CD14-positive monocyte (primary cell): ENCODE results near the gene OXLD1. TPM values are rescaled to one million over a fixed set of nuclear protein-coding genes. Genes with fewer than 3 reads are reported as not detected.

ENCODE experiments used
- DNase-seq, 3 donors: peaks; one replicate each; pipeline ENCODE4 v3.0.0-alpha.2; 2011 to 2022
- H2AFZ ChIP-seq: 2 replicates; pipeline ENCODE4 v1.6.0; 2012; ENCODE audit warnings: mild to moderate bottlenecking, low read depth, low read length, inconsistent platforms; ENCODE audit not compliant: insufficient read depth, poor library complexity, severe bottlenecking
- H3K27ac ChIP-seq, 2 donors: 1 replicate in 1 of 2; 2 replicates in 1 of 2; pipeline ENCODE4 v1.5.1; 2012 to 2013; ENCODE audit warnings: low read length in 2 of 2, control low read depth in 1 of 2, inconsistent platforms in 1 of 2, low read depth in 1 of 2, mild to moderate bottlenecking in 1 of 2
- H3K27me3 ChIP-seq, 2 donors: one replicate each; pipeline versions ENCODE4 v1.6.0 to v1.6.1; 2011 to 2013; ENCODE audit warnings: low read length in 2 of 2; ENCODE audit not compliant: control insufficient read depth in 2 of 2, insufficient read depth in 2 of 2
- H3K36me3 ChIP-seq, 2 donors: replicated peaks in 1 of 2; 1 replicate in 1 of 2; 2 replicates in 1 of 2; pipeline versions ENCODE4 v1.5.1 to v1.6.1; 2012 to 2013; ENCODE audit warnings: low read length in 2 of 2, control low read depth in 1 of 2, inconsistent platforms in 1 of 2, mild to moderate bottlenecking in 1 of 2; ENCODE audit not compliant: insufficient read depth in 2 of 2, control insufficient read depth in 1 of 2
- H3K4me1 ChIP-seq, 2 donors: 1 replicate in 1 of 2; 2 replicates in 1 of 2; pipeline versions ENCODE4 v1.5.1 to v1.6.1; 2012 to 2013; ENCODE audit warnings: low read length in 2 of 2, control low read depth in 1 of 2, inconsistent platforms in 1 of 2, mild to moderate bottlenecking in 1 of 2, moderate library complexity in 1 of 2; ENCODE audit not compliant: insufficient read depth in 2 of 2, control insufficient read depth in 1 of 2
- H3K4me2 ChIP-seq: replicated peaks from 2 replicates; pipeline ENCODE3; 2012; ENCODE audit warnings: low read length, moderate library complexity, mild to moderate bottlenecking; ENCODE audit not compliant: poor library complexity, severe bottlenecking; ENCODE audit errors: extremely low read depth
- H3K4me3 ChIP-seq, 3 experiments: fragments of 200-600 bp in 1 of 3; sonication (generic) in 1 of 3; replicated peaks in 1 of 3; 1 replicate in 2 of 3; 2 replicates in 1 of 3; pipeline ENCODE4 v1.5.1; 2011 to 2013; ENCODE audit warnings: low read length in 3 of 3, mild to moderate bottlenecking in 3 of 3, control low read depth in 2 of 3, low read depth in 2 of 3, inconsistent platforms in 1 of 3, moderate library complexity in 1 of 3
- H3K79me2 ChIP-seq: 2 replicates; pipeline ENCODE4 v1.6.0; 2012; ENCODE audit warnings: mild to moderate bottlenecking, control low read depth, inconsistent platforms, low read length, moderate library complexity; ENCODE audit not compliant: insufficient read depth
- H3K9ac ChIP-seq: 2 replicates; pipeline ENCODE4 v1.6.0; 2017; ENCODE audit warnings: low read length, mild to moderate bottlenecking; ENCODE audit not compliant: insufficient read depth, poor library complexity, severe bottlenecking
- H3K9me3 ChIP-seq, 2 donors: replicated peaks in 1 of 2; 1 replicate in 1 of 2; 2 replicates in 1 of 2; pipeline versions ENCODE4 v1.5.1 to v1.6.1; 2012 to 2013; ENCODE audit warnings: low read length in 2 of 2, control low read depth in 1 of 2; ENCODE audit not compliant: control insufficient read depth in 1 of 2, insufficient read depth in 1 of 2
- H4K20me1 ChIP-seq: 2 replicates; pipeline ENCODE4 v1.6.0; 2012; ENCODE audit warnings: mild to moderate bottlenecking, low read length, control low read depth, moderate library complexity; ENCODE audit not compliant: insufficient read depth
- H3K27ac Mint-ChIP-seq, 7 donors: one replicate each; pipeline ENCODE4 v1.8.0; 2020; ENCODE audit warnings: mild to moderate bottlenecking in 7 of 7, mixed read lengths in 7 of 7, moderate library complexity in 6 of 7, inconsistent platforms in 2 of 7
- H3K27me3 Mint-ChIP-seq, 3 donors: one replicate each; pipeline ENCODE4 v1.8.0; 2021 to 2022; ENCODE audit warnings: low read depth in 3 of 3, mild to moderate bottlenecking in 3 of 3, mixed read lengths in 3 of 3, moderate library complexity in 3 of 3, inconsistent platforms in 1 of 3
- H3K36me3 Mint-ChIP-seq, 2 donors: one replicate each; pipeline ENCODE4 v1.8.0; 2020; ENCODE audit warnings: mixed read lengths in 2 of 2, inconsistent platforms in 1 of 2, mild to moderate bottlenecking in 1 of 2
- H3K4me1 Mint-ChIP-seq: one replicate; pipeline ENCODE4 v1.8.0; 2020; ENCODE audit warnings: mild to moderate bottlenecking, mixed read lengths
- H3K4me3 Mint-ChIP-seq, 2 donors: one replicate each; pipeline ENCODE4 v1.8.0; 2020; ENCODE audit warnings: mild to moderate bottlenecking in 2 of 2, mixed read lengths in 2 of 2, moderate library complexity in 1 of 2
- H3K9me3 Mint-ChIP-seq, 7 donors: one replicate each; pipeline ENCODE4 v1.8.0; 2020 to 2022; ENCODE audit warnings: mixed read lengths in 7 of 7, mild to moderate bottlenecking in 6 of 7, moderate library complexity in 6 of 7, inconsistent platforms in 2 of 7
- whole genome bisulfite sequencing: methylation state at CpG from one replicate; pipeline ENCODE4 v1.1.5; 2013; ENCODE audit warnings: missing lambda C conversion rate; ENCODE audit not compliant: insufficient coverage; 5-methylcytosine and 5-hydroxymethylcytosine counted together
- intact Hi-C, 2 donors: fragments of 100-400 bp; cut with micrococcal nuclease; formaldehyde crosslinking; loops; one replicate each; pipeline versions ENCODE4 v1.15.0 to v1.15.1; 2023
- polyA plus RNA-seq, 3 donors: library from polyadenylated mRNA; depleted of rRNA in 1 of 3; unstranded in 2 of 3; stranded (reverse) in 1 of 3; fragments of 300-500 nt in 2 of 3; fragments of >200 nt in 1 of 3; fragmentation: Illumina TruSeq in 2 of 3; gene quantifications; 1 replicate in 2 of 3; 2 replicates in 1 of 3; pipeline ENCODE4 v1.2.3, GENCODE V29; 2012 to 2021
- TF ChIP-seq, protein P1 (sequence below): fragments of 200-600 bp; IDR thresholded peaks from one replicate; pipeline ENCODE4 v1.8.0; 2022; ENCODE audit warnings: antibody characterized with exemption, mild to moderate bottlenecking

Gene OXLD1
- polyA plus RNA-seq, 3 donors = 46.0 to 61.1 (median 51.8) TPM

DNA sequence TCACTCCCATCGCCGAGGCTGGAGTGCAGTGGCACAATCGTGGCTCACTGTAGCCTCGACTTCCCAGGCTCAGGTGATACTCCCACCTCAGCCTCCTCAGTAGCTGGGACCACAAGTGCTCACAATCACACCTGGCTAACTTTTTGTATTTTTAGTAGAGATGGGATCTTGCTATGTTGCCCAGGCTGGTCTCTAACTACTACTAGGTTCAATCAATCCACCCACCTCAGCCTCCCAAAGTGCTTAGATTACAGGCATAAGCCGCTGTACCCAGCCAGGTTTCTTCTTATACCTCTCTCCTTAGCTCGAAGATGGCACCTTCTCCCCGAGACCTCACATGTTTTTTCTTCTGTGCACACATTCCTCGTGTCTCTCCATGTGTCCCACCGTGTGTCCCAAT is 26.4 kb downstream of the OXLD1 start:
- no peaks in the 10 kb centered on the region for H3K9me3 ChIP-seq
- WGBS = 100% methylated on average over 3 of the region's 9 CpGs
- Mint-ChIP-seq H3K9me3 (no peaks in the 10 kb centered on the region), H3K4me3 (no peak overlapping the region), H3K27me3 (peaks cover 0 to 6% (median 0%) of the 10 kb centered on the region in 3 donors), H3K27ac (no peak overlapping the region), H3K36me3 (no peaks in the 10 kb centered on the region), H3K4me1 (peaks cover 17% of the 10 kb centered on the region)
- H3K79me2 ChIP-seq = peaks cover 18% of the 10 kb centered on the region
- no peaks in the 10 kb centered on the region for H3K36me3 ChIP-seq
- no peak overlapping the region for H3K4me3 ChIP-seq
- intact Hi-C loops = no loop called here
- peaks cover 17 to 20% of the 10 kb centered on the region in 2 donors for H3K4me1 ChIP-seq
- no peaks in the 10 kb centered on the region for H3K27me3 ChIP-seq
- H2AFZ ChIP-seq = no peak overlapping the region
- no peak overlapping the region for H3K27ac ChIP-seq
- TF ChIP-seq, protein P1, sequence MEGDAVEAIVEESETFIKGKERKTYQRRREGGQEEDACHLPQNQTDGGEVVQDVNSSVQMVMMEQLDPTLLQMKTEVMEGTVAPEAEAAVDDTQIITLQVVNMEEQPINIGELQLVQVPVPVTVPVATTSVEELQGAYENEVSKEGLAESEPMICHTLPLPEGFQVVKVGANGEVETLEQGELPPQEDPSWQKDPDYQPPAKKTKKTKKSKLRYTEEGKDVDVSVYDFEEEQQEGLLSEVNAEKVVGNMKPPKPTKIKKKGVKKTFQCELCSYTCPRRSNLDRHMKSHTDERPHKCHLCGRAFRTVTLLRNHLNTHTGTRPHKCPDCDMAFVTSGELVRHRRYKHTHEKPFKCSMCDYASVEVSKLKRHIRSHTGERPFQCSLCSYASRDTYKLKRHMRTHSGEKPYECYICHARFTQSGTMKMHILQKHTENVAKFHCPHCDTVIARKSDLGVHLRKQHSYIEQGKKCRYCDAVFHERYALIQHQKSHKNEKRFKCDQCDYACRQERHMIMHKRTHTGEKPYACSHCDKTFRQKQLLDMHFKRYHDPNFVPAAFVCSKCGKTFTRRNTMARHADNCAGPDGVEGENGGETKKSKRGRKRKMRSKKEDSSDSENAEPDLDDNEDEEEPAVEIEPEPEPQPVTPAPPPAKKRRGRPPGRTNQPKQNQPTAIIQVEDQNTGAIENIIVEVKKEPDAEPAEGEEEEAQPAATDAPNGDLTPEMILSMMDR = no peak
- H3K9ac ChIP-seq = no peak overlapping the region
- H3K4me2 ChIP-seq = no peak overlapping the region
- H4K20me1 ChIP-seq = peaks cover 16% of the 10 kb centered on the region
- DNase-seq = no peak

DNA sequence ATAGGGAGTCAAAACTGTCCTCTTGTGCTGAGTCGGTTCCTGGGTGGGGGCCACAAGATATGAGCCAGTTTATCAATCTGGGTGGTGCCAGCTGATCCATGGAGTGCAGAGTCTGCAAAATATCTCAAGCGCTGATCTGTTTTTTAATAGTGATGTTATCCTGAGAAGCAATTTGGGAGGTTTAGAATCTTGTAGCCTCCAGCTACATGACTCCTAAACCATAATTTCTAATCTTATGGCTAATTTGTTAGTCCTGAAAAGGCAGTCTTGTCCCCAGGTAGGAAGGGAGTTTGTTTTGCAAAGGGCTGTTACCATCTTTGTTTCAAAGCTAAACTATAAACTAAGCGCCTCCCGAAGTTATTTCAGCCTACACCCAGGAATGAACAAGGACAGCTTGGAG is 27.7 kb downstream of the OXLD1 start:
- Histone ChIP-seq H4K20me1 (peaks cover 25% of the 10 kb centered on the region), H3K4me1 (peaks cover 17 to 20% of the 10 kb centered on the region in 2 donors), H3K79me2 (peaks cover 31% of the 10 kb centered on the region), H3K9me3 (no peaks in the 10 kb centered on the region), H2AFZ (no peak overlapping the region), H3K4me2 (no peak overlapping the region), H3K36me3 (no peaks in the 10 kb centered on the region), H3K9ac (no peak overlapping the region), H3K27ac (no peak overlapping the region), H3K4me3 (no peak overlapping the region), H3K27me3 (no peaks in the 10 kb centered on the region)
- no peaks in the 10 kb centered on the region for H3K36me3 Mint-ChIP-seq
- H3K4me3 Mint-ChIP-seq = no peak overlapping the region
- no peak overlapping the region for H3K27ac Mint-ChIP-seq
- H3K9me3 Mint-ChIP-seq = no peaks in the 10 kb centered on the region
- peaks cover 0 to 6% (median 0%) of the 10 kb centered on the region in 3 donors for H3K27me3 Mint-ChIP-seq
- no peak for DNase-seq
- peaks cover 18% of the 10 kb centered on the region for H3K4me1 Mint-ChIP-seq
- WGBS = 100% methylated on average over 1 of the region's 4 CpGs
- intact Hi-C loops = no loop called here
- TF ChIP-seq, protein P1 = no peak
